ENCODE data around the gene KCNIP4.

The KCNIP4 gene

GRCh38 chr4:21827575-21827974 is 121.0 kb downstream of the KCNIP4 start:
- H3K4me1 ChIP-seq (ENCODE audit: insufficient read depth, insufficient read length), result no peaks in the 10 kb centered on the region
- H3K9me3 ChIP-seq (ENCODE audit: insufficient read depth, low read length), result no peaks in the 10 kb centered on the region
- H3K9ac ChIP-seq (ENCODE audit: insufficient read length, low read depth), result no peak overlapping the region
- H3K36me3 ChIP-seq (ENCODE audit: insufficient read depth, insufficient read length, low read length), result no peaks in the 10 kb centered on the region
- no peaks in the 10 kb centered on the region for H3K27me3 ChIP-seq (ENCODE audit: insufficient read depth, insufficient read length)
- TF ChIP-seq YY1 (IDR thresholded peaks at IDR 0.05; ENCODE audit: insufficient read depth, insufficient read length) (no peak), ZNF274 (IDR thresholded peaks at IDR 0.05; ENCODE audit: low read depth, low read length) (no peak), SUZ12 (IDR thresholded peaks at IDR 0.05; ENCODE audit: extremely low read depth, insufficient read depth, insufficient read length) (no peak)
- no peak for DNase-seq (ENCODE audit: low read depth, low spot score)
- no peak overlapping the region for H3K4me3 ChIP-seq (ENCODE audit: insufficient read length, low read depth)

DNA sequence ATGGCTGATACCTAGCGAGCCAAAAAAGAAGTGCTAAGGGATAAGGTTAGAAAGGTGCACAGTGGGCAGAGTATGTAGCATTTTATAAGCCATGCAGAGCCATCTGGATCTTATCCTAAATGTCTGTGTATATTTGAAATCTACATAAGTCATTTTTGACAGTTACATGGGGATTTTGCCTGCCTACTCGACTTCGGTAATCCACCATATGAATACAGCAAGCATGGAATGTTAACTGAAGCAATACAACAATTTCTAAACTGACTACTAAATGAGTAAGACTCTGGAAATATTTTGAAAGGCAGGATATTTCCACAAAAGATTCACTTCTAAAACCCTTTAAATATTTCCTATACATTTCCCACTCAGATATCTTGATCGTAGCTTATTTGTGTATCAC is 122.5 kb downstream of the KCNIP4 start:
- Histone ChIP-seq H3K9ac (ENCODE audit: insufficient read length, low read depth) (no peak overlapping the region), H3K36me3 (ENCODE audit: insufficient read depth, insufficient read length, low read length) (no peaks in the 10 kb centered on the region), H3K27me3 (ENCODE audit: insufficient read depth, insufficient read length) (no peaks in the 10 kb centered on the region), H3K4me1 (ENCODE audit: insufficient read depth, insufficient read length) (no peaks in the 10 kb centered on the region), H3K9me3 (ENCODE audit: insufficient read depth, low read length) (no peaks in the 10 kb centered on the region), H3K4me3 (ENCODE audit: insufficient read length, low read depth) (no peak overlapping the region)
- no peak for DNase-seq (ENCODE audit: low read depth, low spot score)
- no peak for TF ChIP-seq YY1 (IDR thresholded peaks at IDR 0.05; ENCODE audit: insufficient read depth, insufficient read length)
- TF ChIP-seq SUZ12 (IDR thresholded peaks at IDR 0.05; ENCODE audit: extremely low read depth, insufficient read depth, insufficient read length), result no peak

DNA sequence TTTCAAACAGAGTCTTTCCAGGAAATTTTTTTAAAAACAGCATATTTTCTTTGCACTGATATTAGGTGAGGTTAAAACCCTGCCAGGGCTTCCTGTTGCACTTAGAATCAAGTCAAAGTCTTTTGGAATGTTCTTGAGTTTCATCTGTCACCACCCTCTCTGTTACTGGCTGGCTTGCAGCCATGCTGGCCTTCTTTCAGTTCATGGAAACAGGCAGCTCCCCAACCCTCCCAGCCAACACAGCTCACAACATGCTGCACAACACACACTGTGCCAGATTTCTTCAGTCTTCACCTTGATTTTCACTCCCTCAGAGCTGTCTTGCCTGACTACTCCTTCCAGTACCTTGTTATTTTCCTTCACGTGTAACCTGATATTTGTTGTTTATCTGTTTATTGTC is 129.5 kb downstream of the KCNIP4 start:
- H3K27me3 ChIP-seq (ENCODE audit: insufficient read depth, insufficient read length), result no peaks in the 10 kb centered on the region
- H3K4me1 ChIP-seq (ENCODE audit: insufficient read depth, insufficient read length), result no peaks in the 10 kb centered on the region
- no peak for DNase-seq (ENCODE audit: low read depth, low spot score)
- no peak overlapping the region for H3K9ac ChIP-seq (ENCODE audit: insufficient read length, low read depth)
- no peak overlapping the region for H3K4me3 ChIP-seq (ENCODE audit: insufficient read length, low read depth)
- TF ChIP-seq SUZ12 (IDR thresholded peaks at IDR 0.05; ENCODE audit: extremely low read depth, insufficient read depth, insufficient read length), result no peak
- no peak for TF ChIP-seq YY1 (IDR thresholded peaks at IDR 0.05; ENCODE audit: insufficient read depth, insufficient read length)
- TF ChIP-seq ZNF274 (IDR thresholded peaks at IDR 0.05; ENCODE audit: low read depth, low read length), result no peak
- no peaks in the 10 kb centered on the region for H3K36me3 ChIP-seq (ENCODE audit: insufficient read depth, insufficient read length, low read length)
- peaks cover 15% of the 10 kb centered on the region for H3K9me3 ChIP-seq (ENCODE audit: insufficient read depth, low read length)

- H3K4me1 ChIP-seq (ENCODE audit: insufficient read depth, insufficient read length), result no peaks in the 10 kb centered on the region
- H3K36me3 ChIP-seq (ENCODE audit: insufficient read depth, insufficient read length, low read length), result no peaks in the 10 kb centered on the region
- no peak overlapping the region for H3K9ac ChIP-seq (ENCODE audit: insufficient read length, low read depth)
- peaks cover 15% of the 10 kb centered on the region for H3K9me3 ChIP-seq (ENCODE audit: insufficient read depth, low read length)
- DNase-seq (ENCODE audit: low read depth, low spot score), result no peak
- no peak for TF ChIP-seq YY1 (IDR thresholded peaks at IDR 0.05; ENCODE audit: insufficient read depth, insufficient read length)
- no peak for TF ChIP-seq SUZ12 (IDR thresholded peaks at IDR 0.05; ENCODE audit: extremely low read depth, insufficient read depth, insufficient read length)
- no peak for TF ChIP-seq ZNF274 (IDR thresholded peaks at IDR 0.05; ENCODE audit: low read depth, low read length)
- H3K4me3 ChIP-seq (ENCODE audit: insufficient read length, low read depth), result no peak overlapping the region
- H3K27me3 ChIP-seq (ENCODE audit: insufficient read depth, insufficient read length), result no peaks in the 10 kb centered on the region
Measured at GRCh38 chr4:21815651-21816377, 132.8 kb downstream of the KCNIP4 start.

- DNase-seq (ENCODE audit: low read depth, low spot score), result no peak
- Histone ChIP-seq H3K4me3 (ENCODE audit: insufficient read length, low read depth) (no peak overlapping the region), H3K36me3 (ENCODE audit: insufficient read depth, insufficient read length, low read length) (no peaks in the 10 kb centered on the region), H3K27me3 (ENCODE audit: insufficient read depth, insufficient read length) (no peaks in the 10 kb centered on the region), H3K4me1 (ENCODE audit: insufficient read depth, insufficient read length) (no peaks in the 10 kb centered on the region), H3K9me3 (ENCODE audit: insufficient read depth, low read length) (peaks cover 4% of the 10 kb centered on the region; the same call in 1 of the 2 replicates), H3K9ac (ENCODE audit: insufficient read length, low read depth) (no peak overlapping the region)
- no peak for TF ChIP-seq SUZ12 (IDR thresholded peaks at IDR 0.05; ENCODE audit: extremely low read depth, insufficient read depth, insufficient read length)
- TF ChIP-seq ZNF274 (IDR thresholded peaks at IDR 0.05; ENCODE audit: low read depth, low read length), result no peak
- TF ChIP-seq YY1 (IDR thresholded peaks at IDR 0.05; ENCODE audit: insufficient read depth, insufficient read length), result no peak
Measured at GRCh38 chr4:21811565-21811964, 137.0 kb downstream of the KCNIP4 start.

GRCh38 chr4:21806991-21807390 is 141.6 kb downstream of the KCNIP4 start:
- DNase-seq (ENCODE audit: low read depth, low spot score), result no peak
- Histone ChIP-seq H3K4me1 (ENCODE audit: insufficient read depth, insufficient read length) (no peaks in the 10 kb centered on the region), H3K27me3 (ENCODE audit: insufficient read depth, insufficient read length) (no peaks in the 10 kb centered on the region), H3K36me3 (ENCODE audit: insufficient read depth, insufficient read length, low read length) (no peaks in the 10 kb centered on the region), H3K9ac (ENCODE audit: insufficient read length, low read depth) (no peak overlapping the region), H3K9me3 (ENCODE audit: insufficient read depth, low read length) (no peaks in the 10 kb centered on the region), H3K4me3 (ENCODE audit: insufficient read length, low read depth) (no peak overlapping the region)
- TF ChIP-seq ZNF274 (IDR thresholded peaks at IDR 0.05; ENCODE audit: low read depth, low read length), result no peak
- TF ChIP-seq SUZ12 (IDR thresholded peaks at IDR 0.05; ENCODE audit: extremely low read depth, insufficient read depth, insufficient read length), result no peak
- no peak for TF ChIP-seq YY1 (IDR thresholded peaks at IDR 0.05; ENCODE audit: insufficient read depth, insufficient read length)

DNA sequence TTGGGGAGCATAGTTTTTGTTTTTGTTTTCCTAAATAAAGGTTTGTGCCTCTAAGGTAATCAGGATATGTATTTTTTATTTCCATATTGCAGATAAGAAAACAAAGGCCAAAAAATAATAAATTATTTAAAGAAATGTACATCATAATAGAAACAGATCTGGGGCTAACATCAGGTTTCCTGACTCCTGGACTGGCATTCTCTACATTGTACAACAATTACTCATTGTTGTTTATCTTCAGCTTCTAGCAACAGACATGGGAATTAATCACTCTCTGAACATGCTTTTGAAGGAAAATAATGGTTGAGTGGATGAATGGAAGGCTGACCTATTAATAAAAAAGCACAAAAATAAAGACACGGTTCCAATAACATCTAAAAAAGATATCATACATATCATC is 146.2 kb downstream of the KCNIP4 start:
- Histone ChIP-seq H3K27me3 (ENCODE audit: insufficient read depth, insufficient read length) (no peaks in the 10 kb centered on the region), H3K9ac (ENCODE audit: insufficient read length, low read depth) (no peak overlapping the region), H3K4me1 (ENCODE audit: insufficient read depth, insufficient read length) (no peaks in the 10 kb centered on the region), H3K36me3 (ENCODE audit: insufficient read depth, insufficient read length, low read length) (no peaks in the 10 kb centered on the region), H3K9me3 (ENCODE audit: insufficient read depth, low read length) (no peaks in the 10 kb centered on the region), H3K4me3 (ENCODE audit: insufficient read length, low read depth) (no peak overlapping the region)
- no peak for DNase-seq (ENCODE audit: low read depth, low spot score)
- no peak for TF ChIP-seq SUZ12 (IDR thresholded peaks at IDR 0.05; ENCODE audit: extremely low read depth, insufficient read depth, insufficient read length)
- TF ChIP-seq YY1 (IDR thresholded peaks at IDR 0.05; ENCODE audit: insufficient read depth, insufficient read length), result no peak
- TF ChIP-seq ZNF274 (IDR thresholded peaks at IDR 0.05; ENCODE audit: low read depth, low read length), result no peak
